ENCODE measurements around the gene PKNOX2. TPM values are rescaled to one million over a fixed set of nuclear protein-coding genes. Genes with fewer than 3 reads are reported as not detected.

The PKNOX2 gene
- total and polyA plus RNA-seq, 7 donors = 0.23 to 4.7 (median 1.4) TPM

DNA sequence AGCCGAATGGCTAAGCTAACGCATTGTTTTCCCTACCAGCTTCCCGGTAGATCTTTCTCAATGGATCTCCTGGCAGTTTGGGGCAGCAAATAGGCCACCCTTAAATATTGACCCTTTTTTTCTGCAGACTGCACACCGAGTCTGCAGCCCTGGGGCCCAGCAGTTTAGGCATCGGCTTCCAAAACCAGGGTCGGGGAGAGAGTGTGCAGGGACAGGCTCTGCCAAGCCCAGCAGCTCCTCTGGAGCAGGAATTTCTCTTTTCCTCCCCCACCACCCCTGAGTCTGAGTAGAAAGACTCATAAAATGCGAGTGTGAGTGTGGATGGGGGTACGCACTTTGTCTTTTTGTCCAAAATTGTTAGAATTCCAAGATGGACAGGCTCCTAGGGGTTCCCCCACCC lies 218.3 kb downstream of the PKNOX2 start:
- Histone ChIP-seq H3K27ac (no peak overlapping the region), H3K4me1 (peaks cover 0 to 9% (median 0%) of the 10 kb centered on the region in 4 donors), H3K9me3 (no peaks in the 10 kb centered on the region), H3K27me3 (no peaks in the 10 kb centered on the region), H3K4me3 (no peak overlapping the region), H3K36me3 (no peaks in the 10 kb centered on the region)
- TF ChIP-seq EP300 (IDR thresholded peaks at IDR 0.05) (no peak), POLR2AphosphoS5 (IDR thresholded peaks at IDR 0.05) (no peak), POLR2A (IDR thresholded peaks at IDR 0.05) (no peak)
- TF ChIP-seq, protein P1, sequence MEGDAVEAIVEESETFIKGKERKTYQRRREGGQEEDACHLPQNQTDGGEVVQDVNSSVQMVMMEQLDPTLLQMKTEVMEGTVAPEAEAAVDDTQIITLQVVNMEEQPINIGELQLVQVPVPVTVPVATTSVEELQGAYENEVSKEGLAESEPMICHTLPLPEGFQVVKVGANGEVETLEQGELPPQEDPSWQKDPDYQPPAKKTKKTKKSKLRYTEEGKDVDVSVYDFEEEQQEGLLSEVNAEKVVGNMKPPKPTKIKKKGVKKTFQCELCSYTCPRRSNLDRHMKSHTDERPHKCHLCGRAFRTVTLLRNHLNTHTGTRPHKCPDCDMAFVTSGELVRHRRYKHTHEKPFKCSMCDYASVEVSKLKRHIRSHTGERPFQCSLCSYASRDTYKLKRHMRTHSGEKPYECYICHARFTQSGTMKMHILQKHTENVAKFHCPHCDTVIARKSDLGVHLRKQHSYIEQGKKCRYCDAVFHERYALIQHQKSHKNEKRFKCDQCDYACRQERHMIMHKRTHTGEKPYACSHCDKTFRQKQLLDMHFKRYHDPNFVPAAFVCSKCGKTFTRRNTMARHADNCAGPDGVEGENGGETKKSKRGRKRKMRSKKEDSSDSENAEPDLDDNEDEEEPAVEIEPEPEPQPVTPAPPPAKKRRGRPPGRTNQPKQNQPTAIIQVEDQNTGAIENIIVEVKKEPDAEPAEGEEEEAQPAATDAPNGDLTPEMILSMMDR (IDR thresholded peaks at IDR 0.05) = no peak
- WGBS, 2 donors = 69 to 78% methylated on average over 8 of the region's 8 CpGs
- no peak for DNase-seq
- intact Hi-C loops (cut with DNase I) = no loop called here

DNA sequence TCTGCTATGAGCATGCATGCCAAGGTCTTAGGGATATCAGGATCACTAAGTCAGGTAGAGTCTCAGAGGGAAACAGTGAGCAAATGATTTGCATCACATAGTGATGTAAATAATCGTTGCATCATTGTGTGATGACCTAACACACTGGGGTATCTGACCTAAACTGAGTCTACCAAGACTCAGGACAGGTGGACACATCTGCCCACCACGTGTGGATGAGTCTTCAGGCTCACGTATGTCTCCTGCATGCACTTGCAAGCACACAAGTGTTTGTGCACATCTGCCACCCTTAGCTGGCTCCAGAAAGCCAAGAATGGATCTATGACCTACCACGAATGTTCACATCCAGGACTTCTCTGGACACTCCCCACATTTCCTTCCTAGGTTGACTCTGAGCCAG lies 220.3 kb downstream of the PKNOX2 start:
- Histone ChIP-seq H3K4me1 (peaks cover 0 to 9% (median 0%) of the 10 kb centered on the region in 4 donors), H3K27ac (no peak overlapping the region), H3K4me3 (no peak overlapping the region), H3K9me3 (no peaks in the 10 kb centered on the region), H3K36me3 (no peaks in the 10 kb centered on the region), H3K27me3 (no peaks in the 10 kb centered on the region)
- intact Hi-C loops (cut with DNase I) = no loop called here
- no peak for DNase-seq
- WGBS, 2 donors = 66 to 79% methylated on average over 4 of the region's 4 CpGs
- TF ChIP-seq POLR2A (IDR thresholded peaks at IDR 0.05) = no peak
- TF ChIP-seq EP300 (IDR thresholded peaks at IDR 0.05) = no peak
- TF ChIP-seq, protein P1 (IDR thresholded peaks at IDR 0.05) = no peak
- TF ChIP-seq POLR2AphosphoS5 (IDR thresholded peaks at IDR 0.05) = no peak

DNA sequence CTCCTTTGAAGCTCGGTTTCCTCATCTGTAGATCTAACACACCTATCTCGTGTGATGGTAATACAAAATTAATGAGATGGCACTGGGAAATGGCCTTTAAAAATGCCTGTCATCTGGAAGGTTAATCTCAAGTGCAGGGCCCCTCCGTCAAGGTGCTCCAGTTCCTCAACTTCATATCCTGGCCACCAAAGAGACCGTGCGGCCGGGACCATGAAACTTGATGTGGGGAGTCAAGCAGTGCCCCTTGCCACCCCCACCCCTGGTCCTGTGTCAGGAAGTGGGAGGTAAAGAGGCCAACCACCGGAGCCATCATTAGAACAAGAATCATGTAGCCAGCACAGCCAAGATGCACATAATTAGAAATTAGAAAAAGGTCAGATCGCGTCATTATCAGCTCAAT lies 223.3 kb downstream of the PKNOX2 start:
- intact Hi-C loops (cut with DNase I) = no loop called here
- WGBS, 2 donors = 86 to 87% methylated on average over 9 of the region's 9 CpGs
- Histone ChIP-seq H3K4me1 (peaks cover 0 to 15% (median 11%) of the 10 kb centered on the region in 4 donors), H3K27ac (no peak overlapping the region), H3K27me3 (no peaks in the 10 kb centered on the region), H3K9me3 (no peaks in the 10 kb centered on the region), H3K36me3 (no peaks in the 10 kb centered on the region), H3K4me3 (no peak overlapping the region)
- TF ChIP-seq EP300 (IDR thresholded peaks at IDR 0.05) (no peak), POLR2AphosphoS5 (IDR thresholded peaks at IDR 0.05) (no peak), POLR2A (IDR thresholded peaks at IDR 0.05) (no peak)
- TF ChIP-seq, protein P1 (IDR thresholded peaks at IDR 0.05) = no peak
- no peak for DNase-seq

DNA sequence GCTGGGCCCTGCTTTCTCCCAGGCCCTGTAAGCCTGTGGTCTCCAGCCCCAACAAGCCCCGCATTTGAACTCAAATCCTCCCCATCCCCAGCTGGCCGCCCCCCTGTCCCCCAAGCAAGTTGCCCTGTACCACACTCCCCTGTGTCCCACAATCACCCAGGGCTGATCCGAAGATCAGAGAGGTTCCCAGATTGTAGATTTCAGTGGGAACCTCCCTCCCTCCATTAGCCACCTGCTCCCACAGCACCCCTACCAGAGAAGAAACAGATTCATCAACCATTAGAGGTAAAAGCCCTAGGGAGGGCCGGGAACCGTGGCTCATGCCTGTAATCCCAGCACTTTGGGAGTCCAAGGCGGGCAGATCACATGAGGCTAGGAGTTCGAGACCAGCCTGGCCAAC lies 224.1 kb downstream of the PKNOX2 start:
- no peak overlapping the region for H3K4me3 ChIP-seq
- intact Hi-C loops (cut with DNase I) = no loop called here
- H3K4me1 ChIP-seq = peaks cover 0 to 14% (median 11%) of the 10 kb centered on the region in 4 donors
- WGBS, 2 donors = 90 to 94% methylated on average over 7 of the region's 7 CpGs
- DNase-seq = no peak
- H3K9me3 ChIP-seq = no peaks in the 10 kb centered on the region
- TF ChIP-seq EP300 (IDR thresholded peaks at IDR 0.05) (no peak), POLR2A (IDR thresholded peaks at IDR 0.05) (no peak), POLR2AphosphoS5 (IDR thresholded peaks at IDR 0.05) (no peak)
- TF ChIP-seq, protein P1 (IDR thresholded peaks at IDR 0.05) = no peak
- no peak overlapping the region for H3K27ac ChIP-seq
- H3K27me3 ChIP-seq = no peaks in the 10 kb centered on the region
- H3K36me3 ChIP-seq = no peaks in the 10 kb centered on the region

All from sigmoid colon (tissue), 7 donors.